GM12875 (cell line): ENCODE data around the gene UNC13B.

Experiments
- H3K4me3 ChIP-seq: one replicate; pipeline ENCODE4 v1.5.1; 2011; ENCODE audit warnings: low read depth, low read length, control low read depth
- TF ChIP-seq, protein P1 (sequence below): IDR thresholded peaks from 2 replicates; pipeline ENCODE4 v1.5.1; 2011; ENCODE audit warnings: low read depth, mild to moderate bottlenecking, control low read depth, inconsistent platforms, low read length, moderate library complexity, borderline replicate concordance; ENCODE audit not compliant: insufficient read depth

Gene UNC13B

DNA sequence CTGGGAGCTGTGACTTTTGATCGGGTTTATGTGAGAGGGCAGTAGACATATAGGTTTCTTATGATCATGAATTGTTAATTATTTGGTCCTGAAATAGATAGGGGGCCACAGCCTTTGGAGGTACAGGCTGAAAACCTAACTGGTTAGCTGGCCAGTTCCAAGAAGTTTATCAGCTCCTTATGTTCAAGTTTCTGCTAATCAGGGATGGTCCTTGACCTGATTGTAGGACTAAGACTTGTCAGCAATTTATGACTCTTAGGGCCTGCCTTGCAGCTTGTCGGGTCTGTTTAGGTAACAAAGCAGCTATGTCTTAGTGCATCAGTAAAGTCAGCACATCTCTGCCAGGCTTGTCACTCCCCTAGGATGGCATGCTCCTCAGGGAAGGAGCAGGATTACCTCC, 176.3 kb downstream of the UNC13B start:
- H3K4me3 ChIP-seq, result no peak overlapping the region
- TF ChIP-seq, protein P1, sequence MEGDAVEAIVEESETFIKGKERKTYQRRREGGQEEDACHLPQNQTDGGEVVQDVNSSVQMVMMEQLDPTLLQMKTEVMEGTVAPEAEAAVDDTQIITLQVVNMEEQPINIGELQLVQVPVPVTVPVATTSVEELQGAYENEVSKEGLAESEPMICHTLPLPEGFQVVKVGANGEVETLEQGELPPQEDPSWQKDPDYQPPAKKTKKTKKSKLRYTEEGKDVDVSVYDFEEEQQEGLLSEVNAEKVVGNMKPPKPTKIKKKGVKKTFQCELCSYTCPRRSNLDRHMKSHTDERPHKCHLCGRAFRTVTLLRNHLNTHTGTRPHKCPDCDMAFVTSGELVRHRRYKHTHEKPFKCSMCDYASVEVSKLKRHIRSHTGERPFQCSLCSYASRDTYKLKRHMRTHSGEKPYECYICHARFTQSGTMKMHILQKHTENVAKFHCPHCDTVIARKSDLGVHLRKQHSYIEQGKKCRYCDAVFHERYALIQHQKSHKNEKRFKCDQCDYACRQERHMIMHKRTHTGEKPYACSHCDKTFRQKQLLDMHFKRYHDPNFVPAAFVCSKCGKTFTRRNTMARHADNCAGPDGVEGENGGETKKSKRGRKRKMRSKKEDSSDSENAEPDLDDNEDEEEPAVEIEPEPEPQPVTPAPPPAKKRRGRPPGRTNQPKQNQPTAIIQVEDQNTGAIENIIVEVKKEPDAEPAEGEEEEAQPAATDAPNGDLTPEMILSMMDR, result no peak

DNA sequence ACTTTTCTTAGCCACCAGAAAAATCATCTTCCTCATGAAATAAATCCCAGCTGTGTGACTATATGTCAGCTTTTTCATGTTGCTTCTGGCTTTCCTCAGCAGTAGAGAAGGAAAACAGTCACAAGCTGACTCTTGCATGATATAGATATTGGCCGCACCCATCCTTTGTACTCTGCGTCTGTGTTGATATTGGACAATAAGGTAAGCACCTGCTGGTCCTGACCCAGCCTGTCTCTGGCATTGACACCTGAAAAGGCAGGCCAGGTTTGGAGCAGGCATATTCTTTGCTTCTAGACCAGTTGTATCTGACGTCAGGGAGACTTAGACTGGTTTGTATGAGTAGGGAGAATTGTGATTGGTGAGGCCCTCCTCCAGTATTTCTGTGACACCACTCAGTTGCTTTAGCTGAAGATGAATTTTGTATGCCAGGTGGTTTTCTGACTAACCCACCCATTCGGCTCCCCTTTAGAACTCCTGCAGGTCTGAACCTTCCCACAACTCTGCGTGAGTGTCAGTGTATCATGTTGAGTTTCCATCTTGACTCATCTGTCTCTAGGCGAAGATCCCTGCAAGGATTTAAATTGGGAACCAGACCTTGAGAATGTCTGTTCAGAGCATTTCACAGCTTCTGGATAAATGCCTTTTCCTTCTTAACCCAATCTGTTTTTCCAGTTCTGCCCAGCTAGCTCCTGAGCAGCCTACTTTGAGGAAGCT, 176.9 kb downstream of the UNC13B start:
- TF ChIP-seq, protein P1, result no peak
- no peak overlapping the region for H3K4me3 ChIP-seq

DNA sequence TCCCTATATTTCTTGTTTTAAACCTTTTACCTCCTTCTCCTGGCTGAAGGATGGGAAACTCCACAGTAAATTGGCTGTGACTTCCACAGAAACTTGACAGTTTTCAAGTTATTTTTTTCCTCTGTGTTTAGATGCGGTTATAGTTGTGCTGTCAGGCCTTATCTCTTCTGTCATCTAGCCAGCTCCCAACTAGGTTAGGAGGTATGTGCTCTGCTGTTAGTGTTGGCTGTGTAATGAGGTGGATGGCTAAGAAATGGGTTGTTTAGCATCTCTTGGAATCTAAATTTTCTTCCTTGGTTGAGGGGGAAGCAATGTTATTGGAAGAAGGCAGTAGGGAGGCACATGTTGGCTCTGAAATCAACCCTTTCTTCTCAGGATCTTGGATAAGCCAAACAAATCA, 178.2 kb downstream of the UNC13B start:
- TF ChIP-seq, protein P1, result no peak
- H3K4me3 ChIP-seq, result no peak overlapping the region

DNA sequence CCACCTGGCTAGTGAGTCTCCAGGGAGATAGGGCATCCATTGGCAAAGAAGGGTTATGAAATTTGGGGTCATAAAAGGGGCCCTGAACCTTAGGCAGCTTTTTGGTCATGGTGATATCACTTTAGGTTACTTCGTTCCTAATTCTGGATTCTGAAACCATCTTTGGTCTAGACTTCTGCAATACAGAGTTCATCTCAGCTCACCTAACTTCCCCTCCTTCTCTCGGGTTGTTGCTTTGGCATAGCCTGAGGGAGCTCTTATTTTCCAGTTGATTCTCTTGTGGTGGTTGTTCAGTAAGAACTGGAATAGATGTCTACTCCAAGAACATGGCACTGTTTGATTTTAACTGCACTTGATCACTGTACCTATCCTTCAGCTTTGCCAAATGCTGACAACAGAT, 179.2 kb downstream of the UNC13B start:
- H3K4me3 ChIP-seq, result no peak overlapping the region
- TF ChIP-seq, protein P1, result no peak

DNA sequence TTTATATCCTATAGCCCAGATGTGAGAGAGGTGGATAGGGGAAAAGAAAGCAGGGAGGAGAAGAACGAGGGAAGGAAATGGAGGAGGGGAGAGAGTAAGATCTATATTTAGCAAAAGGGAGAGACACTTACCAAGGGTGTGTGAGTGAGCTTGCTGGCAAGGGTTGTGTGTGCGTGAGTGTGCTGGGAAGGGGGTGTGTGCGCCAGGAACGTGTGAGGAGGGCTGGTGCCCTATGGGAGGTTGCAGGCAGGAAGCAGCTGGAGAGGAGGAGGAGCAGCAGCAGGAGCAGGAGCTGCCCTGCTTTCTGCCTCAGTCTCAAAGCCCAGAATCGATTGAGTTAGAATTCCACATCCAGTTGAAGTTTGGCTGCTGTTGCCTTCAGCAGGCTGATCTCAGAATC, 179.8 kb downstream of the UNC13B start:
- TF ChIP-seq, protein P1, result no peak
- no peak overlapping the region for H3K4me3 ChIP-seq

DNA sequence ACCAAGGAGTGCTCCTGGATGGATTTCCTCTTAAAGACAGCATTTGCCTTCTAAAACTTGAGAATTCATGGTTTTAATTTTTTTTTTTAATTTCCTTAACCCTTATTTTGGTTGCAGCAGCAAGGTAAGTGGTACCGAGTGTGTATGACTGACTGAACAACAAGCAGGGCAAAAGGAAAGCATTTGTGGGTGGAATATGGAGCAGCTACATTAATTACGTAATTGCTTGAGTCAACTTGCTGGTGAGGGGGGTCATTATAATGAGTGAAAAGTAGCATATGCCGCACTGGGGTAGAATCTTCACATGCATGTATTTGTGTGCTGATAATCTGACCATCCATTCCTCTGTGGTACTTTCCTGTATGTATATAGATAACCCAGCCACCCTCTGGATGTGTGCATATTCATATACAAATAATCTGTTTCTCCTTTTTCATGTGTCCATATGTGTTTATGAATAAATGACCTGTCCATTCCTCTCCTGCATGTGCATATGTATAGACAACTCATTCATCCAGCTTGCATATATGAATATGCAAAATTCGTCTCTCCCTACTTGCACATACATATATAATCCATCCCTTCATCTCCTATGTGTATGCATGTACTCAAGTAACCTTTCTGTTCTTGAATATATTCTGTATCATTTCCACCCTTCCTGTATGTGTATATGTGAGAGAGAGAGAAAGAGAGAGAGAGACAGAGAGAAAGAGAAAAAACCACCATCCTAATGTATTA, 180.6 kb downstream of the UNC13B start:
- H3K4me3 ChIP-seq, result no peak overlapping the region
- TF ChIP-seq, protein P1, result no peak

DNA sequence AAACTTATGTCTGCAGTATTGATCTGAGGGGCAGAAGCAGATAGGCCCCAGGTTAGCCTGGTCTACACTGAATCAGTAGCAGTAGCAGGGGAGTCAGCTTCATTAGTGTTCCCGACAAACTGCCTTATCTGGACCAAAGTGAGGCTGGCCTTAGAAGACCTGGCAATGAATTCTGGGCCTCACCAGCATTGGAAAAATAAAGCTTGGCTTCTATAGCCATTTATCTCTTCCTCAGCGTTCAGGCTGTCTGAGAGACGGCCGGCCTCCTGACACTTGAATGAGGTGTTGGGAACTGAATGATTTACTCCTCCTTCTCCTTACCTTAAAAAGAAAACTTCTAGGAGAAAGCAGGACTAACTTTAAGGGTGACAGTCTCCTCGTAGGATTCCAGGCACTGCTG, 186.3 kb downstream of the UNC13B start:
- TF ChIP-seq, protein P1, result no peak
- H3K4me3 ChIP-seq, result no peak overlapping the region
